HG03066 (cell line): ENCODE measurements around the gene ARNT2.
"Not testable (repeated sequence)": the region's sequence is repeated elsewhere in the genome, so short reads cannot be mapped to it uniquely, and the experiment has no call there.

ENCODE experiments used
- ATAC-seq: cut with Tn5 transposase; IDR thresholded peaks from one replicate; pipeline ENCODE4 v1.9.1; 2021; ENCODE audit warnings: low read depth; ENCODE audit not compliant: unreplicated experiment

ARNT2 gene

GRCh38 chr15:80639168-80639555, 235.0 kb downstream of the ARNT2 start:
- ATAC-seq, result no peak

GRCh38 chr15:80640531-80641121, 236.4 kb downstream of the ARNT2 start:
- ATAC-seq, result no peak

- no peak for ATAC-seq
Observed at GRCh38 chr15:80641384-80641783, 237.2 kb downstream of the ARNT2 start.

- ATAC-seq, result no peak
Observed at GRCh38 chr15:80643431-80643951, 239.3 kb downstream of the ARNT2 start.

- no peak for ATAC-seq
Observed at GRCh38 chr15:80645494-80646065, 241.4 kb downstream of the ARNT2 start.

GRCh38 chr15:80647424-80647823, 243.2 kb downstream of the ARNT2 start:
- ATAC-seq, result not testable (repeated sequence)
